GM23338 (cell line): ENCODE results near the gene HRH3. TPM values are rescaled to one million over a fixed set of nuclear protein-coding genes. Genes with fewer than 3 reads are reported as not detected.

Source experiments
- ATAC-seq: fragments of 200-7000 bp; cut with Tn5 transposase; 3 replicates; pipeline ENCODE4 v1.9.1; 2020
- DNase-seq: peaks from one replicate; pipeline ENCODE4 v3.0.0-alpha.2; 2015; ENCODE audit warnings: low spot score
- H2AFZ ChIP-seq: fragments of 200-600 bp; sonication (generic); 2 replicates; pipeline ENCODE4 v1.8.0; 2016; ENCODE audit warnings: antibody characterized with exemption, mild to moderate bottlenecking, moderate library complexity
- H3F3A ChIP-seq: fragments of 200-600 bp; sonication (generic); replicated peaks from 2 replicates; pipeline ENCODE4 v1.8.0; 2017; ENCODE audit warnings: antibody characterized with exemption, mixed run types, low read depth
- H3K27ac ChIP-seq: fragments of 200-600 bp; sonication (generic); 2 replicates; pipeline ENCODE4 v1.6.1; 2016; ENCODE audit warnings: low read depth
- H3K27me3 ChIP-seq: fragments of 200-600 bp; sonication (generic); 2 replicates; pipeline ENCODE4 v1.8.0; 2016; ENCODE audit warnings: mild to moderate bottlenecking, mixed run types, moderate library complexity; ENCODE audit not compliant: insufficient read depth
- H3K36me3 ChIP-seq: fragments of 200-600 bp; sonication (generic); 2 replicates; pipeline ENCODE4 v1.8.0; 2016; ENCODE audit warnings: mild to moderate bottlenecking; ENCODE audit not compliant: insufficient read depth
- H3K4me1 ChIP-seq: fragments of 200-600 bp; sonication (generic); 2 replicates; pipeline ENCODE4 v1.8.0; 2016; ENCODE audit warnings: mild to moderate bottlenecking, moderate library complexity; ENCODE audit not compliant: insufficient read depth
- H3K4me2 ChIP-seq: fragments of 200-600 bp; sonication (generic); 2 replicates; pipeline ENCODE4 v1.7.1; 2017; ENCODE audit warnings: mixed run types
- H3K4me3 ChIP-seq: fragments of 200-600 bp; sonication (generic); 2 replicates; pipeline ENCODE4 v1.6.1; 2016; ENCODE audit warnings: mixed run types
- H3K79me2 ChIP-seq: fragments of 200-600 bp; sonication (generic); replicated peaks from 2 replicates; pipeline ENCODE4 v1.8.0; 2017; ENCODE audit warnings: mild to moderate bottlenecking; ENCODE audit not compliant: insufficient read depth
- H3K9me2 ChIP-seq: fragments of 200-600 bp; sonication (generic); 2 replicates; pipeline ENCODE4 v1.8.0; 2017; ENCODE audit not compliant: insufficient read depth
- H4K20me1 ChIP-seq: fragments of 200-600 bp; sonication (generic); replicated peaks from 2 replicates; pipeline ENCODE4 v1.8.0; 2017; ENCODE audit warnings: mild to moderate bottlenecking; ENCODE audit not compliant: insufficient read depth
- H3K27ac Mint-ChIP-seq: 2 replicates; pipeline ENCODE4 v1.8.0; 2020; ENCODE audit warnings: inconsistent platforms, mild to moderate bottlenecking, moderate library complexity, mixed read lengths
- H3K27me3 Mint-ChIP-seq: 3 replicates; pipeline ENCODE4 v1.8.0; 2022; ENCODE audit warnings: low read depth, mild to moderate bottlenecking, moderate library complexity, mixed read lengths, inconsistent platforms; ENCODE audit not compliant: insufficient read depth, poor library complexity
- H3K36me3 Mint-ChIP-seq: 3 replicates; pipeline ENCODE4 v1.8.0; 2021; ENCODE audit warnings: low read depth, mild to moderate bottlenecking, inconsistent platforms, moderate library complexity, mixed read lengths
- H3K4me1 Mint-ChIP-seq: 3 replicates; pipeline ENCODE4 v1.8.0; 2020; ENCODE audit warnings: mild to moderate bottlenecking, inconsistent platforms, mixed read lengths
- H3K4me3 Mint-ChIP-seq: 3 replicates; pipeline ENCODE4 v1.8.0; 2021; ENCODE audit warnings: moderate library complexity, mild to moderate bottlenecking, inconsistent platforms, mixed read lengths
- H3K9me3 Mint-ChIP-seq: 3 replicates; pipeline ENCODE4 v1.8.0; 2020; ENCODE audit warnings: moderate library complexity, mild to moderate bottlenecking, inconsistent platforms, mixed read lengths
- CREB1 ChIP-seq: fragments of 250-450 bp; sonication (Bioruptor Pico); IDR thresholded peaks from 2 replicates; pipeline ENCODE4 v1.5.0; 2020; ENCODE audit warnings: low read depth, mild to moderate bottlenecking, moderate library complexity
- EZH2 ChIP-seq: fragments of 200-600 bp; sonication (generic); IDR thresholded peaks from one replicate; pipeline ENCODE4 v1.8.0; 2017; ENCODE audit warnings: antibody characterized with exemption, mild to moderate bottlenecking, low read depth; ENCODE audit not compliant: unreplicated experiment
- EZH2phosphoT487 ChIP-seq: fragments of 200-600 bp; sonication (generic); IDR thresholded peaks from one replicate; pipeline ENCODE4 v1.8.1; 2018; ENCODE audit warnings: antibody characterized with exemption; ENCODE audit not compliant: unreplicated experiment
- JUNB ChIP-seq: IDR thresholded peaks from one replicate; pipeline ENCODE4 v1.6.1; 2016; ENCODE audit warnings: antibody characterized with exemption; ENCODE audit not compliant: unreplicated experiment
- NANOG ChIP-seq: IDR thresholded peaks from 2 replicates; pipeline ENCODE4 v1.6.1; 2016; ENCODE audit warnings: antibody characterized with exemption, borderline replicate concordance
- POLR2AphosphoS5 ChIP-seq: IDR thresholded peaks from 2 replicates; pipeline ENCODE4 v1.6.1; 2016; ENCODE audit warnings: antibody characterized with exemption, low read depth
- STAT1 ChIP-seq: IDR thresholded peaks from one replicate; pipeline ENCODE4 v1.6.1; 2016; ENCODE audit warnings: antibody characterized with exemption; ENCODE audit not compliant: unreplicated experiment
- ZNF114 ChIP-seq: fragments of 250-450 bp; sonication (Bioruptor Pico); IDR thresholded peaks from 2 replicates; pipeline ENCODE4 v1.5.0; 2020; ENCODE audit warnings: mild to moderate bottlenecking, moderate library complexity
- ZNF331 ChIP-seq: fragments of 250-450 bp; sonication (Bioruptor Pico); IDR thresholded peaks from 2 replicates; pipeline ENCODE4 v1.5.0; 2020; ENCODE audit warnings: low read depth, mild to moderate bottlenecking, moderate library complexity
- polyA plus RNA-seq: library from polyadenylated mRNA; unstranded; fragments of >200 nt; fragmentation: Nextera tagmentation; extraction: Ambion mirVana; gene quantifications from 2 replicates; pipeline ENCODE4 v1.2.1, GENCODE V29; 2016
- total RNA-seq: library from RNA; depleted of rRNA; stranded (reverse); fragments of >200 nt; shearing (Covaris generic); gene quantifications from 2 replicates; pipeline ENCODE4 v1.2.3, GENCODE V29; 2014
- TF ChIP-seq, protein P1 (sequence below), 2 experiments: fragments of 200-600 bp in 1 of 2; sonication (generic) in 1 of 2; conservative IDR thresholded peaks; 2 replicates each; pipeline versions ENCODE4 v1.5.1 to v1.6.1; 2016 to 2017; ENCODE audit warnings: antibody characterized with exemption in 2 of 2, low read depth in 2 of 2, mild to moderate bottlenecking in 2 of 2, moderate library complexity in 1 of 2
- TF ChIP-seq, protein P2 (sequence below): IDR thresholded peaks from one replicate; pipeline ENCODE4 v1.6.1; 2018; ENCODE audit warnings: antibody characterized with exemption; ENCODE audit not compliant: unreplicated experiment
- TF ChIP-seq, protein P3 (sequence below): IDR thresholded peaks from 2 replicates; pipeline ENCODE4 v1.6.1; 2016; ENCODE audit warnings: antibody characterized with exemption

Gene HRH3
- total and polyA plus RNA-seq, 2 experiments from 2014 or later = 1.5 to 5.2 TPM

DNA sequence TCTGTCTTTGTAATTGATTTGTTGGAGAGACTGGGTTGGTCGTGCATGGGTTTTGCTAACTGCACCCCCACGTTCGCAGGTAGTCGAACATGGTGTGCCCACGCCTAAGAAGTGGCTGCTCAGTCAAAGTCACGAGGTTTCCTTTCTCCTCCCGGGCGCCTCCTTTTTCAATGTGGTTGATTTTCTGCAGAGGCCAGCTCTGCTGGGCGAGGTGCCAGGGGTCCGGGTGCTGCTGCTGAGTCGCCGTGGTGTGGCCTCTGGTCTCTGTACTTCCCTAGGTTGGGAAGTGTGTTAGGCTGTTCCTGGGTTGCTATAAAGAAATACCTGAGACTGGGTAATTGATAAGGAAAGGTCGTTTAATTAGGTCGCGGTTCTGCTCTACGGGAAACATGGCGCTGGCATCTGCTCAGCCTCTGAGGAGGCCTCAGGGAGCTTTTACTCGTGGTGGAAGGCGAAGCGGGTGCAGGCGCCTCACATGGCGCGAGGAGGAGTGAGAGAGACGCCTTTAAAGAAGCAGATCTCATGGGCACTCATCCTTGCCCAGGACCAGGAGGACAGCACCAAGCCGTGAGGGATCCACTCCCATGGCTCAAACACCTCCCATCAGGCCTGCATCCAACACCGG is 32.4 kb upstream of the HRH3 start:
- no peak for ATAC-seq
- Mint-ChIP-seq H3K4me1 (peaks cover 10% of the 10 kb centered on the region), H3K9me3 (no peaks in the 10 kb centered on the region; the same call in 2 of the 3 replicates), H3K27ac (no peak overlapping the region), H3K4me3 (no peak overlapping the region), H3K36me3 (peaks cover 4% of the 10 kb centered on the region; the same call in 2 of the 3 replicates), H3K27me3 (peaks cover 12% of the 10 kb centered on the region)
- Histone ChIP-seq H3K27me3 (no peaks in the 10 kb centered on the region), H3K4me1 (no peaks in the 10 kb centered on the region), H3K4me3 (no peak overlapping the region), H3F3A (0 out of 2 replicates have a peak, but pooled peaks cover 9% of the 10 kb centered on the region), H3K9me2 (no peaks in the 10 kb centered on the region), H2AFZ (no peak overlapping the region), H3K79me2 (peaks cover 76% of the 10 kb centered on the region), H3K4me2 (no peak overlapping the region), H3K27ac (no peak overlapping the region), H3K36me3 (no peaks in the 10 kb centered on the region), H4K20me1 (peaks cover 16% of the 10 kb centered on the region)
- no peak for DNase-seq
- TF ChIP-seq NANOG (no peak), ZNF114 (CRISPR knock-in tag) (no peak), JUNB (no peak), EZH2phosphoT487 (no peak), CREB1 (CRISPR knock-in tag) (no peak), ZNF331 (CRISPR knock-in tag) (no peak)

DNA sequence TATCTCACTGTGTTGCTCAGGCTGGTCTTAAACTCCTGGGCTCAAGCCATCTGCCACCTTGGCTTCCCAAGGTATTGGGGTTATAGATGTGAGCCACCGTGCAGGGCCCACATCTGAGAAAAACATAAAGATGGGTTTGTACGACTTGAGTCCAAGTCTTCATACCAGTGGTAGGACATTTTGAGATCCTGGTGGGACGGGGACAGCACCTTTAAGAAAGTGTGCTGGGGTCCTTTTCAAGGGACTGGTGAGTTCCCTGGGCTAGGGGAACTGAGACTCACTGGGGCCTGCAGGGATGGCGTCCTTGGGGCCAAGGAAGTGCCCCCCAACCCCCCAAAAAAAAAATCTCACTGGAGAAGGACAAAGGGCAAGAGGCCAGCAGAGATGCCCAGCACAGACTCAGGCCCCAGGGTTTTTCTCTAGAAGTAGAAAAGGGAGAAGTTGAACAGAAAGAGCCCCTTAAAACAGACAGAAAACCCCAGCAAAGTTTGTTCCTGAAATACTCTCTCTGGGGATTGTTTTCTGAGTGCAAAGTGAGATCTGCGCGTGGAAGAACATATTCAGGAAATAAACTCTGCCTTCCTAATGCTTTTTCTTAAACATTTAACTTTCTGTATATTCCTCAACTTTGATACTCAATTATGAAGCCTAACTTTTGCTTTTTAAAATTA is 28.9 kb upstream of the HRH3 start:
- Histone ChIP-seq H3K4me1 (no peaks in the 10 kb centered on the region), H2AFZ (no peak overlapping the region), H3K79me2 (peaks cover 90% of the 10 kb centered on the region), H4K20me1 (peaks cover 15% of the 10 kb centered on the region), H3F3A (0 out of 2 replicates have a peak, but pooled peaks cover 5% of the 10 kb centered on the region), H3K9me2 (no peaks in the 10 kb centered on the region), H3K27ac (peak overlapping the region; percentile 55; the same call in 1 of the 2 replicates), H3K4me3 (no peak overlapping the region), H3K4me2 (no peak overlapping the region), H3K36me3 (no peaks in the 10 kb centered on the region), H3K27me3 (no peaks in the 10 kb centered on the region)
- Mint-ChIP-seq H3K27me3 (peaks cover 15% of the 10 kb centered on the region), H3K27ac (no peak overlapping the region; the same call in 1 of the 2 replicates), H3K4me1 (peaks cover 19% of the 10 kb centered on the region), H3K9me3 (no peaks in the 10 kb centered on the region), H3K36me3 (no peaks in the 10 kb centered on the region), H3K4me3 (no peak overlapping the region)
- ATAC-seq (no peak), DNase-seq (no peak)
- TF ChIP-seq, protein P1, sequence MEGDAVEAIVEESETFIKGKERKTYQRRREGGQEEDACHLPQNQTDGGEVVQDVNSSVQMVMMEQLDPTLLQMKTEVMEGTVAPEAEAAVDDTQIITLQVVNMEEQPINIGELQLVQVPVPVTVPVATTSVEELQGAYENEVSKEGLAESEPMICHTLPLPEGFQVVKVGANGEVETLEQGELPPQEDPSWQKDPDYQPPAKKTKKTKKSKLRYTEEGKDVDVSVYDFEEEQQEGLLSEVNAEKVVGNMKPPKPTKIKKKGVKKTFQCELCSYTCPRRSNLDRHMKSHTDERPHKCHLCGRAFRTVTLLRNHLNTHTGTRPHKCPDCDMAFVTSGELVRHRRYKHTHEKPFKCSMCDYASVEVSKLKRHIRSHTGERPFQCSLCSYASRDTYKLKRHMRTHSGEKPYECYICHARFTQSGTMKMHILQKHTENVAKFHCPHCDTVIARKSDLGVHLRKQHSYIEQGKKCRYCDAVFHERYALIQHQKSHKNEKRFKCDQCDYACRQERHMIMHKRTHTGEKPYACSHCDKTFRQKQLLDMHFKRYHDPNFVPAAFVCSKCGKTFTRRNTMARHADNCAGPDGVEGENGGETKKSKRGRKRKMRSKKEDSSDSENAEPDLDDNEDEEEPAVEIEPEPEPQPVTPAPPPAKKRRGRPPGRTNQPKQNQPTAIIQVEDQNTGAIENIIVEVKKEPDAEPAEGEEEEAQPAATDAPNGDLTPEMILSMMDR (conservative IDR thresholded peaks at IDR 0.05; ENCODE audit: low read depth in 2 of 2) = no peak
- TF ChIP-seq, protein P2, sequence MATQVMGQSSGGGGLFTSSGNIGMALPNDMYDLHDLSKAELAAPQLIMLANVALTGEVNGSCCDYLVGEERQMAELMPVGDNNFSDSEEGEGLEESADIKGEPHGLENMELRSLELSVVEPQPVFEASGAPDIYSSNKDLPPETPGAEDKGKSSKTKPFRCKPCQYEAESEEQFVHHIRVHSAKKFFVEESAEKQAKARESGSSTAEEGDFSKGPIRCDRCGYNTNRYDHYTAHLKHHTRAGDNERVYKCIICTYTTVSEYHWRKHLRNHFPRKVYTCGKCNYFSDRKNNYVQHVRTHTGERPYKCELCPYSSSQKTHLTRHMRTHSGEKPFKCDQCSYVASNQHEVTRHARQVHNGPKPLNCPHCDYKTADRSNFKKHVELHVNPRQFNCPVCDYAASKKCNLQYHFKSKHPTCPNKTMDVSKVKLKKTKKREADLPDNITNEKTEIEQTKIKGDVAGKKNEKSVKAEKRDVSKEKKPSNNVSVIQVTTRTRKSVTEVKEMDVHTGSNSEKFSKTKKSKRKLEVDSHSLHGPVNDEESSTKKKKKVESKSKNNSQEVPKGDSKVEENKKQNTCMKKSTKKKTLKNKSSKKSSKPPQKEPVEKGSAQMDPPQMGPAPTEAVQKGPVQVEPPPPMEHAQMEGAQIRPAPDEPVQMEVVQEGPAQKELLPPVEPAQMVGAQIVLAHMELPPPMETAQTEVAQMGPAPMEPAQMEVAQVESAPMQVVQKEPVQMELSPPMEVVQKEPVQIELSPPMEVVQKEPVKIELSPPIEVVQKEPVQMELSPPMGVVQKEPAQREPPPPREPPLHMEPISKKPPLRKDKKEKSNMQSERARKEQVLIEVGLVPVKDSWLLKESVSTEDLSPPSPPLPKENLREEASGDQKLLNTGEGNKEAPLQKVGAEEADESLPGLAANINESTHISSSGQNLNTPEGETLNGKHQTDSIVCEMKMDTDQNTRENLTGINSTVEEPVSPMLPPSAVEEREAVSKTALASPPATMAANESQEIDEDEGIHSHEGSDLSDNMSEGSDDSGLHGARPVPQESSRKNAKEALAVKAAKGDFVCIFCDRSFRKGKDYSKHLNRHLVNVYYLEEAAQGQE = no peak
- TF ChIP-seq EZH2phosphoT487 (no peak), STAT1 (no peak), ZNF114 (CRISPR knock-in tag) (no peak), POLR2AphosphoS5 (no peak), CREB1 (CRISPR knock-in tag) (no peak), EZH2 (no peak), NANOG (no peak), ZNF331 (CRISPR knock-in tag) (no peak), JUNB (no peak)
- TF ChIP-seq, protein P3, sequence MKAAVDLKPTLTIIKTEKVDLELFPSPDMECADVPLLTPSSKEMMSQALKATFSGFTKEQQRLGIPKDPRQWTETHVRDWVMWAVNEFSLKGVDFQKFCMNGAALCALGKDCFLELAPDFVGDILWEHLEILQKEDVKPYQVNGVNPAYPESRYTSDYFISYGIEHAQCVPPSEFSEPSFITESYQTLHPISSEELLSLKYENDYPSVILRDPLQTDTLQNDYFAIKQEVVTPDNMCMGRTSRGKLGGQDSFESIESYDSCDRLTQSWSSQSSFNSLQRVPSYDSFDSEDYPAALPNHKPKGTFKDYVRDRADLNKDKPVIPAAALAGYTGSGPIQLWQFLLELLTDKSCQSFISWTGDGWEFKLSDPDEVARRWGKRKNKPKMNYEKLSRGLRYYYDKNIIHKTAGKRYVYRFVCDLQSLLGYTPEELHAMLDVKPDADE = no peak
